ENCODE data around the gene EIF4EBP2. TPM values are rescaled to one million over a fixed set of nuclear protein-coding genes. Genes with fewer than 3 reads are reported as not detected.

Gene EIF4EBP2
- total and polyA plus RNA-seq, 2 donors (not counting 3 experiments of a cell fraction or from before 2014, with no cell fraction given), result 18.2 to 47.0 TPM

- dilution Hi-C loops (cut with MboI; ENCODE audit: extremely low pct_ligation_motif_present, low sequenced_read_pairs) (no loop called here), intact Hi-C loops (cut with micrococcal nuclease) (no loop called here)
- ChIA-PET POLR2A (no interaction called here), CTCF (interaction anchor here (1.1 to 1.3 kb wide), 2 partner anchors 8 to 196 kb away, joined by 3 to 4 read pairs; no protein-coding TSS in a partner anchor)
- Histone ChIP-seq H3K9me3 (replicated peaks; ENCODE audit: control insufficient read depth, insufficient read depth, low read length) (no peaks in the 10 kb centered on the region), H4K20me1 (replicated peaks; ENCODE audit: control insufficient read depth, extremely low read depth, insufficient read depth, low read length) (peaks cover 3% of the 10 kb centered on the region), H3K36me3 (ENCODE audit: control insufficient read depth in 2 of 2, extremely low read depth in 1 of 2, insufficient read depth in 2 of 2, low read length in 2 of 2) (peaks cover 0 to 24% of the 10 kb centered on the region in 2 experiments), H3K27me3 (ENCODE audit: control insufficient read depth in 2 of 2, insufficient read depth in 2 of 2, low read length in 2 of 2) (no peaks in the 10 kb centered on the region), H3K4me2 (ENCODE audit: insufficient read depth, low read length) (no peak overlapping the region), H3K4me1 (ENCODE audit: control insufficient read depth, extremely low read depth, insufficient read depth, low read length) (no peaks in the 10 kb centered on the region), H3K9ac (replicated peaks; ENCODE audit: extremely low read depth, insufficient read depth, low read length) (no peak overlapping the region), H3K79me2 (ENCODE audit: control insufficient read depth, insufficient read depth, low read length) (peaks cover 10% of the 10 kb centered on the region), H3K4me3 (replicated peaks in 1 of 3; ENCODE audit: insufficient read depth in 1 of 3, low read depth in 1 of 3, low read length in 3 of 3) (no peak overlapping the region), H3K27ac (ENCODE audit: insufficient read depth, low read depth, low read length) (no peak overlapping the region), H2AFZ (ENCODE audit: low read depth, low read length) (no peak overlapping the region), H3K9me1 (replicated peaks; ENCODE audit: control insufficient read depth, extremely low read depth, insufficient read depth, low read length) (no peaks in the 10 kb centered on the region)
- BruUV-seq (replicated peaks), result no TSS peak
- DNase-seq (ENCODE audit: low read depth, low spot score), result no peak
- no peak for FAIRE-seq
- TF ChIP-seq FOS (IDR thresholded peaks at IDR 0.05; ENCODE audit: borderline replicate concordance, insufficient read depth, low read length), result no peak
- no peak for TF ChIP-seq MYC (IDR thresholded peaks at IDR 0.05; ENCODE audit: low read depth, low read length)
- TF ChIP-seq POLR2A (IDR thresholded peaks at IDR 0.05; ENCODE audit: low read depth, low read length), result no peak
- TF ChIP-seq POLR2AphosphoS5 (IDR thresholded peaks at IDR 0.05; ENCODE audit: insufficient read depth, low read depth, low read length), result no peak
- TF ChIP-seq EZH2 (IDR thresholded peaks at IDR 0.05; ENCODE audit: borderline replicate concordance, low read depth, low read length, severe bottlenecking), result no peak
- no peak for TF ChIP-seq CTCF (IDR thresholded peaks at IDR 0.05; ENCODE audit: extremely low read depth in 1 of 2, insufficient read depth in 1 of 2, low read depth in 1 of 2, low read length in 2 of 2)
- no peak for TF ChIP-seq JUN (IDR thresholded peaks at IDR 0.05; ENCODE audit: borderline replicate concordance, insufficient read depth, insufficient read length, low read depth)
- TF ChIP-seq GATA2 (IDR thresholded peaks at IDR 0.05; ENCODE audit: insufficient read depth, insufficient read length, low read depth, low read length), result no peak
- TF ChIP-seq, protein P1, sequence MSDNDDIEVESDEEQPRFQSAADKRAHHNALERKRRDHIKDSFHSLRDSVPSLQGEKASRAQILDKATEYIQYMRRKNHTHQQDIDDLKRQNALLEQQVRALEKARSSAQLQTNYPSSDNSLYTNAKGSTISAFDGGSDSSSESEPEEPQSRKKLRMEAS (IDR thresholded peaks at IDR 0.05; ENCODE audit: insufficient read depth, insufficient read length), result no peak
Measured at GRCh38 chr10:70417568-70417967, 13.6 kb downstream of the EIF4EBP2 start.

Measured in endothelial cell of umbilical vein (primary cell).